Neural cell (in vitro differentiated cells): Measurements from ENCODE around the gene BUD31.

ENCODE experiments used
- EP300 ChIP-seq: fragments of 450-650 bp; conservative IDR thresholded peaks from 2 replicates; pipeline ENCODE4 v1.6.1; 2014; ENCODE audit warnings: antibody characterized with exemption, mild to moderate bottlenecking, moderate library complexity; ENCODE audit not compliant: poor library complexity, severe bottlenecking
- EZH2 ChIP-seq: fragments of 200-600, 300-800 bp; shearing (Covaris generic), sonication (generic); IDR thresholded peaks from 2 replicates; pipeline ENCODE4 v1.6.1; 2014; ENCODE audit warnings: antibody characterized with exemption, low read length, borderline replicate concordance, mild to moderate bottlenecking; ENCODE audit not compliant: insufficient read depth, poor library complexity, severe bottlenecking
- MXI1 ChIP-seq: fragments of 450-650 bp; conservative IDR thresholded peaks from 2 replicates; pipeline ENCODE4 v1.6.1; 2014; ENCODE audit warnings: antibody characterized with exemption, mild to moderate bottlenecking; ENCODE audit not compliant: poor library complexity, severe bottlenecking
- POLR2AphosphoS5 ChIP-seq: IDR thresholded peaks from 2 replicates; pipeline ENCODE4 v1.6.1; 2012
- TF ChIP-seq, protein P1 (sequence below): fragments of 450-650 bp; IDR thresholded peaks from 2 replicates; pipeline ENCODE4 v1.5.1; 2014; ENCODE audit warnings: antibody characterized with exemption, mild to moderate bottlenecking, moderate library complexity; ENCODE audit not compliant: poor library complexity, severe bottlenecking
- TF ChIP-seq, protein P2 (sequence below): IDR thresholded peaks from 2 replicates; pipeline ENCODE4 v1.6.1; 2012; ENCODE audit warnings: borderline replicate concordance

DNA sequence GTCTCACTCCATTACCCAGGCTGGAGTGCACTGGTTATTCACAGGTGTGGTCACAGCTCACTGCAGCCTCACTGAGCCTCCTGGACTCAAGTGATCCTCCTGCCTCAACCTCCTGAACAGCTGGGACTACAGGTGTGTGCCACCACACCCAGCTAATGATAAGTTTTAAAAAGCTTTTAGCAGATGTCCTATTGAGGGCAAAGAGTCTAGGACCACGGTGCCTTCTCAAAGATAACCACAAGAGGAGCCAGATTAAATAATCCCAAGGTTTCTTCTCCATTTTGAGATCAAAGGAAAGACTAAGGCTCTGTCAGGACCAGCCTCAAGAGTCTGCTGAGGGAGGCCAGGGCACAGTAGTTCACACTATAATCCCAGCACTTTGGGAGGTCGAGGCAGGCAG lies 52.5 kb downstream of the BUD31 start:
- no peak for TF ChIP-seq MXI1
- TF ChIP-seq, protein P1, sequence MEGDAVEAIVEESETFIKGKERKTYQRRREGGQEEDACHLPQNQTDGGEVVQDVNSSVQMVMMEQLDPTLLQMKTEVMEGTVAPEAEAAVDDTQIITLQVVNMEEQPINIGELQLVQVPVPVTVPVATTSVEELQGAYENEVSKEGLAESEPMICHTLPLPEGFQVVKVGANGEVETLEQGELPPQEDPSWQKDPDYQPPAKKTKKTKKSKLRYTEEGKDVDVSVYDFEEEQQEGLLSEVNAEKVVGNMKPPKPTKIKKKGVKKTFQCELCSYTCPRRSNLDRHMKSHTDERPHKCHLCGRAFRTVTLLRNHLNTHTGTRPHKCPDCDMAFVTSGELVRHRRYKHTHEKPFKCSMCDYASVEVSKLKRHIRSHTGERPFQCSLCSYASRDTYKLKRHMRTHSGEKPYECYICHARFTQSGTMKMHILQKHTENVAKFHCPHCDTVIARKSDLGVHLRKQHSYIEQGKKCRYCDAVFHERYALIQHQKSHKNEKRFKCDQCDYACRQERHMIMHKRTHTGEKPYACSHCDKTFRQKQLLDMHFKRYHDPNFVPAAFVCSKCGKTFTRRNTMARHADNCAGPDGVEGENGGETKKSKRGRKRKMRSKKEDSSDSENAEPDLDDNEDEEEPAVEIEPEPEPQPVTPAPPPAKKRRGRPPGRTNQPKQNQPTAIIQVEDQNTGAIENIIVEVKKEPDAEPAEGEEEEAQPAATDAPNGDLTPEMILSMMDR, result no peak
- TF ChIP-seq POLR2AphosphoS5, result no peak
- TF ChIP-seq EZH2, result no peak
- TF ChIP-seq, protein P2, sequence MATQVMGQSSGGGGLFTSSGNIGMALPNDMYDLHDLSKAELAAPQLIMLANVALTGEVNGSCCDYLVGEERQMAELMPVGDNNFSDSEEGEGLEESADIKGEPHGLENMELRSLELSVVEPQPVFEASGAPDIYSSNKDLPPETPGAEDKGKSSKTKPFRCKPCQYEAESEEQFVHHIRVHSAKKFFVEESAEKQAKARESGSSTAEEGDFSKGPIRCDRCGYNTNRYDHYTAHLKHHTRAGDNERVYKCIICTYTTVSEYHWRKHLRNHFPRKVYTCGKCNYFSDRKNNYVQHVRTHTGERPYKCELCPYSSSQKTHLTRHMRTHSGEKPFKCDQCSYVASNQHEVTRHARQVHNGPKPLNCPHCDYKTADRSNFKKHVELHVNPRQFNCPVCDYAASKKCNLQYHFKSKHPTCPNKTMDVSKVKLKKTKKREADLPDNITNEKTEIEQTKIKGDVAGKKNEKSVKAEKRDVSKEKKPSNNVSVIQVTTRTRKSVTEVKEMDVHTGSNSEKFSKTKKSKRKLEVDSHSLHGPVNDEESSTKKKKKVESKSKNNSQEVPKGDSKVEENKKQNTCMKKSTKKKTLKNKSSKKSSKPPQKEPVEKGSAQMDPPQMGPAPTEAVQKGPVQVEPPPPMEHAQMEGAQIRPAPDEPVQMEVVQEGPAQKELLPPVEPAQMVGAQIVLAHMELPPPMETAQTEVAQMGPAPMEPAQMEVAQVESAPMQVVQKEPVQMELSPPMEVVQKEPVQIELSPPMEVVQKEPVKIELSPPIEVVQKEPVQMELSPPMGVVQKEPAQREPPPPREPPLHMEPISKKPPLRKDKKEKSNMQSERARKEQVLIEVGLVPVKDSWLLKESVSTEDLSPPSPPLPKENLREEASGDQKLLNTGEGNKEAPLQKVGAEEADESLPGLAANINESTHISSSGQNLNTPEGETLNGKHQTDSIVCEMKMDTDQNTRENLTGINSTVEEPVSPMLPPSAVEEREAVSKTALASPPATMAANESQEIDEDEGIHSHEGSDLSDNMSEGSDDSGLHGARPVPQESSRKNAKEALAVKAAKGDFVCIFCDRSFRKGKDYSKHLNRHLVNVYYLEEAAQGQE, result no peak
- TF ChIP-seq EP300, result no peak
